ENCODE results near the gene LPAR5. TPM values are rescaled to one million over a fixed set of nuclear protein-coding genes. Genes with fewer than 3 reads are reported as not detected.

LPAR5 gene
- total RNA-seq, 1 donor from 2014 or later: not detected

- peaks cover 5% of the 10 kb centered on the region for H3K36me3 Mint-ChIP-seq (ENCODE audit: unreplicated experiment)
- TF ChIP-seq, protein P1, sequence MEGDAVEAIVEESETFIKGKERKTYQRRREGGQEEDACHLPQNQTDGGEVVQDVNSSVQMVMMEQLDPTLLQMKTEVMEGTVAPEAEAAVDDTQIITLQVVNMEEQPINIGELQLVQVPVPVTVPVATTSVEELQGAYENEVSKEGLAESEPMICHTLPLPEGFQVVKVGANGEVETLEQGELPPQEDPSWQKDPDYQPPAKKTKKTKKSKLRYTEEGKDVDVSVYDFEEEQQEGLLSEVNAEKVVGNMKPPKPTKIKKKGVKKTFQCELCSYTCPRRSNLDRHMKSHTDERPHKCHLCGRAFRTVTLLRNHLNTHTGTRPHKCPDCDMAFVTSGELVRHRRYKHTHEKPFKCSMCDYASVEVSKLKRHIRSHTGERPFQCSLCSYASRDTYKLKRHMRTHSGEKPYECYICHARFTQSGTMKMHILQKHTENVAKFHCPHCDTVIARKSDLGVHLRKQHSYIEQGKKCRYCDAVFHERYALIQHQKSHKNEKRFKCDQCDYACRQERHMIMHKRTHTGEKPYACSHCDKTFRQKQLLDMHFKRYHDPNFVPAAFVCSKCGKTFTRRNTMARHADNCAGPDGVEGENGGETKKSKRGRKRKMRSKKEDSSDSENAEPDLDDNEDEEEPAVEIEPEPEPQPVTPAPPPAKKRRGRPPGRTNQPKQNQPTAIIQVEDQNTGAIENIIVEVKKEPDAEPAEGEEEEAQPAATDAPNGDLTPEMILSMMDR (IDR thresholded peaks at IDR 0.05; ENCODE audit: partially characterized antibody, unreplicated experiment): no peak
- peaks cover 1% of the 10 kb centered on the region for H3K27me3 Mint-ChIP-seq (ENCODE audit: unreplicated experiment)
- peaks cover 18% of the 10 kb centered on the region for H3K9me3 Mint-ChIP-seq (ENCODE audit: unreplicated experiment)
- no peak for DNase-seq
- peak overlapping the region; percentile 14 for H3K4me3 Mint-ChIP-seq (ENCODE audit: unreplicated experiment)
- peaks cover 11% of the 10 kb centered on the region for H3K4me1 Mint-ChIP-seq (ENCODE audit: low read depth, unreplicated experiment)
- H3K27ac Mint-ChIP-seq (ENCODE audit: unreplicated experiment): no peak overlapping the region
These were observed 62.8 kb downstream of the LPAR5 start for GRCh38 chr12:6573001-6573400.

DNA sequence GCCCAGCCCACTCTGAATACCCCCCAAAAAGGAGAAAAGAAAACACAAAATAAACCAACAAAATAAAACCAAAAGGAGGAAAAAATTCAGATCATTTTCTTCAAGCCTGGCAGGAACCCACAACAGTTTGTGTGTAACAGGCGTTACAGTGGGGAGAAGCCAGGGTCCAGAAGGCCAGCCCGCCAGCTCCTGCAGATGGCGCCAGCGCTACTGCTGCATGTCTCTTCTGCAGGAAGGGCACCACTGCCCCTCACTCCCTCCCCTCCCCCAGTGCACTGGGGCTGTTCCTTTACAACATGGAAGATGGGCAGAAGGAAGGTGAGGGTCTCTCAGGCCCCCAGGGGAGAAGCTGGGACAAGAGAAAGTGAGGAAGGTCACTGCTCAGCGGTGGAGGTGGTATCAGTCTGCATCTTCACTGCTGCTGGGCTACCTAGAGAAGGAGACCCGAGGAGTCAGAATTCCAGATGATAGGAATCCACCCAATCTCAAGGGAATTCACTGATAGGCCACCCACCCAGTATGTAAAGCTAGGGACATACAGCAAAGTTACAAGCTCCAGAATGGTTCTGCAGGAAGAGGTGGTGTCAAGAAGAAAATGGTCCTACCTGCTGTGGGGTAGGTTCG, 65.4 kb downstream of the LPAR5 start:
- no peaks in the 10 kb centered on the region for H3K36me3 Mint-ChIP-seq (ENCODE audit: unreplicated experiment)
- H3K27me3 Mint-ChIP-seq (ENCODE audit: unreplicated experiment): peaks cover 8% of the 10 kb centered on the region
- H3K27ac Mint-ChIP-seq (ENCODE audit: unreplicated experiment): peak overlapping the region; percentile 50
- peak overlapping the region; percentile 64 for H3K4me3 Mint-ChIP-seq (ENCODE audit: unreplicated experiment)
- peak; percentile 84 for DNase-seq
- peaks cover 19% of the 10 kb centered on the region for H3K4me1 Mint-ChIP-seq (ENCODE audit: low read depth, unreplicated experiment)
- peaks cover 18% of the 10 kb centered on the region for H3K9me3 Mint-ChIP-seq (ENCODE audit: unreplicated experiment)
- TF ChIP-seq, protein P1 (IDR thresholded peaks at IDR 0.05; ENCODE audit: partially characterized antibody, unreplicated experiment): peak; percentile 29

DNA sequence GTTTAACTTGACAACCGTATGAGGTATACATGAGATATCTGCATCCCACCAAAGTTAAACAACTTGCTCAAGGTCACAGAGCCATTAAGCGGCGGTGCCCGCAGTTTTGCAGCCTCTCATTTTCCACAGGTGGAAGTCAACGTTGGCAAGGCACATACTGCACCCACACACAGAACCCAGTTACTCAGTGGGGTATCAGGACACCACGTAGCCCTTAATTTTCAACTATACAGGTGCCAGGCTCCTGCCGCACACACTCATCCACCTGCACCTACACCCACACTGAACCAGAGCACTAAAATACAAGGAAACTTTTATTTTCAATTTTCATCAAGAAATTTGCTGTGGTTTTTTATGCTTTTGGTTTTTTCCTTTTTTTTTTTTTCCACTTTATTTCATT, 66.0 kb downstream of the LPAR5 start:
- no peaks in the 10 kb centered on the region for H3K36me3 Mint-ChIP-seq (ENCODE audit: unreplicated experiment)
- H3K27ac Mint-ChIP-seq (ENCODE audit: unreplicated experiment): peak overlapping the region; percentile 50
- H3K9me3 Mint-ChIP-seq (ENCODE audit: unreplicated experiment): peaks cover 17% of the 10 kb centered on the region
- TF ChIP-seq, protein P1 (IDR thresholded peaks at IDR 0.05; ENCODE audit: partially characterized antibody, unreplicated experiment): no peak
- peaks cover 19% of the 10 kb centered on the region for H3K4me1 Mint-ChIP-seq (ENCODE audit: low read depth, unreplicated experiment)
- H3K4me3 Mint-ChIP-seq (ENCODE audit: unreplicated experiment): peak overlapping the region; percentile 64
- peaks cover 8% of the 10 kb centered on the region for H3K27me3 Mint-ChIP-seq (ENCODE audit: unreplicated experiment)
- DNase-seq: no peak

DNA sequence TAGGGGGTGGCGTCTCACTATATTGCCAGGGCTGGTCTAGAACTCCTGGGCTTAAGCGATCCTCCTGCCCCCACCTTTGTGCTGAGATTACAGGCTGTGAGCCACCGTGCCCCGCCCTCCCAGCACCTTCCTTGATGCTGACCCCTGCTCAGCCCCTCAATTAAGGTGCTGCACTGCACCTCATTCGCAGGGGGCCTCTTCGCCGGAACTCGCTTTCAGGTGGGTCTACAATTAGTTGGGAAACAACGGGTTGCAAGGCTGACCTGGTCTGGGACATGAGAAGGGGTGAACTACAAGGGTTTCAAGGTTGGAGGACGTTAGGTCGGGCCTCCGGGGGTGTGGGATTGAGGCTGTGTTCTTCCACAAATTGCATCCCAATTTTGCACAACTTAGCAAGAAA, 66.4 kb downstream of the LPAR5 start:
- H3K4me1 Mint-ChIP-seq (ENCODE audit: low read depth, unreplicated experiment): peaks cover 19% of the 10 kb centered on the region
- H3K4me3 Mint-ChIP-seq (ENCODE audit: unreplicated experiment): peak overlapping the region; percentile 59
- H3K36me3 Mint-ChIP-seq (ENCODE audit: unreplicated experiment): no peaks in the 10 kb centered on the region
- H3K27me3 Mint-ChIP-seq (ENCODE audit: unreplicated experiment): peaks cover 8% of the 10 kb centered on the region
- DNase-seq: no peak
- TF ChIP-seq, protein P1 (IDR thresholded peaks at IDR 0.05; ENCODE audit: partially characterized antibody, unreplicated experiment): no peak
- H3K9me3 Mint-ChIP-seq (ENCODE audit: unreplicated experiment): peaks cover 15% of the 10 kb centered on the region
- no peak overlapping the region for H3K27ac Mint-ChIP-seq (ENCODE audit: unreplicated experiment)

Other genes with a start within 250 kb of the LPAR5 start
- not detected for gene CD27, start 191.0 kb downstream of the LPAR5 start, total RNA-seq (ENCODE audit: unreplicated experiment)
- gene TAPBPL, start 183.9 kb downstream of the LPAR5 start, total RNA-seq (ENCODE audit: unreplicated experiment): 0.96 TPM
- gene VAMP1, start 165.3 kb downstream of the LPAR5 start, total RNA-seq (ENCODE audit: unreplicated experiment): 14.0 TPM
- gene MRPL51, start 142.7 kb downstream of the LPAR5 start, total RNA-seq (ENCODE audit: unreplicated experiment): 138 TPM
- 29.3 TPM for gene NCAPD2, start 141.9 kb downstream of the LPAR5 start, total RNA-seq (ENCODE audit: unreplicated experiment)
- gene GAPDH, start 101.4 kb downstream of the LPAR5 start, total RNA-seq (ENCODE audit: unreplicated experiment): 2,124 TPM
- gene IFFO1, start 79.9 kb downstream of the LPAR5 start, total RNA-seq (ENCODE audit: unreplicated experiment): 50.3 TPM
- 53.5 TPM for gene NOP2, start 67.7 kb downstream of the LPAR5 start, total RNA-seq (ENCODE audit: unreplicated experiment)
- 957 TPM for gene CHD4, start 28.6 kb downstream of the LPAR5 start, total RNA-seq (ENCODE audit: unreplicated experiment)
- 2.5 TPM for gene ACRBP, start 11.5 kb upstream of the LPAR5 start, total RNA-seq (ENCODE audit: unreplicated experiment)
- 76.9 TPM for gene ING4, start 27.2 kb upstream of the LPAR5 start, total RNA-seq (ENCODE audit: unreplicated experiment)
- 83.2 TPM for gene ZNF384, start 53.4 kb upstream of the LPAR5 start, total RNA-seq (ENCODE audit: unreplicated experiment)
- gene PIANP, start 64.9 kb upstream of the LPAR5 start, total RNA-seq (ENCODE audit: unreplicated experiment): 48.8 TPM
- gene COPS7A, start 88.1 kb upstream of the LPAR5 start, total RNA-seq (ENCODE audit: unreplicated experiment): 25.9 TPM
- 228 TPM for gene MLF2, start 117.2 kb upstream of the LPAR5 start, total RNA-seq (ENCODE audit: unreplicated experiment)
- gene PTMS, start 130.4 kb upstream of the LPAR5 start, total RNA-seq (ENCODE audit: unreplicated experiment): 966 TPM
- 7.3 TPM for gene LAG3, start 136.6 kb upstream of the LPAR5 start, total RNA-seq (ENCODE audit: unreplicated experiment)
- 0.17 TPM for gene CD4, start 153.6 kb upstream of the LPAR5 start, total RNA-seq (ENCODE audit: unreplicated experiment)
- gene GPR162, start 185.9 kb upstream of the LPAR5 start, total RNA-seq (ENCODE audit: unreplicated experiment): 145 TPM
- gene P3H3, start 192.4 kb upstream of the LPAR5 start, total RNA-seq (ENCODE audit: unreplicated experiment): 58.4 TPM
- 45.7 TPM for gene GNB3, start 205.0 kb upstream of the LPAR5 start, total RNA-seq (ENCODE audit: unreplicated experiment)
- gene CDCA3, start 215.3 kb upstream of the LPAR5 start, total RNA-seq (ENCODE audit: unreplicated experiment): 5.2 TPM
- gene USP5, start 216.2 kb upstream of the LPAR5 start, total RNA-seq (ENCODE audit: unreplicated experiment): 141 TPM
- gene TPI1, start 231.6 kb upstream of the LPAR5 start, total RNA-seq (ENCODE audit: unreplicated experiment): 663 TPM
- 4.3 TPM for gene SPSB2, start 237.3 kb upstream of the LPAR5 start, total RNA-seq (ENCODE audit: unreplicated experiment)

Data from glutamatergic neuron (in vitro differentiated cells).